ENCODE measurements around the gene CCDC112. TPM values are rescaled to one million over a fixed set of nuclear protein-coding genes. Genes with fewer than 3 reads are reported as not detected.

Gene CCDC112
- total and polyA plus RNA-seq, 2 donors (not counting 3 experiments of a cell fraction or from before 2014, with no cell fraction given): 2.4 to 9.6 TPM

- ChIA-PET POLR2A (no interaction called here), CTCF (no interaction called here)
- H3K79me2 ChIP-seq (ENCODE audit: control insufficient read depth, insufficient read depth, low read length): peaks cover 5% of the 10 kb centered on the region
- BruUV-seq (replicated peaks): no TSS peak
- H3K9me1 ChIP-seq (replicated peaks; ENCODE audit: control insufficient read depth, extremely low read depth, insufficient read depth, low read length): no peaks in the 10 kb centered on the region
- H3K27ac ChIP-seq (ENCODE audit: insufficient read depth, low read depth, low read length): no peak overlapping the region
- TF ChIP-seq, protein P1, sequence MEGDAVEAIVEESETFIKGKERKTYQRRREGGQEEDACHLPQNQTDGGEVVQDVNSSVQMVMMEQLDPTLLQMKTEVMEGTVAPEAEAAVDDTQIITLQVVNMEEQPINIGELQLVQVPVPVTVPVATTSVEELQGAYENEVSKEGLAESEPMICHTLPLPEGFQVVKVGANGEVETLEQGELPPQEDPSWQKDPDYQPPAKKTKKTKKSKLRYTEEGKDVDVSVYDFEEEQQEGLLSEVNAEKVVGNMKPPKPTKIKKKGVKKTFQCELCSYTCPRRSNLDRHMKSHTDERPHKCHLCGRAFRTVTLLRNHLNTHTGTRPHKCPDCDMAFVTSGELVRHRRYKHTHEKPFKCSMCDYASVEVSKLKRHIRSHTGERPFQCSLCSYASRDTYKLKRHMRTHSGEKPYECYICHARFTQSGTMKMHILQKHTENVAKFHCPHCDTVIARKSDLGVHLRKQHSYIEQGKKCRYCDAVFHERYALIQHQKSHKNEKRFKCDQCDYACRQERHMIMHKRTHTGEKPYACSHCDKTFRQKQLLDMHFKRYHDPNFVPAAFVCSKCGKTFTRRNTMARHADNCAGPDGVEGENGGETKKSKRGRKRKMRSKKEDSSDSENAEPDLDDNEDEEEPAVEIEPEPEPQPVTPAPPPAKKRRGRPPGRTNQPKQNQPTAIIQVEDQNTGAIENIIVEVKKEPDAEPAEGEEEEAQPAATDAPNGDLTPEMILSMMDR (IDR thresholded peaks at IDR 0.05; ENCODE audit: extremely low read depth in 1 of 2, insufficient read depth in 1 of 2, low read depth in 1 of 2, low read length in 2 of 2): no peak
- TF ChIP-seq GATA2 (IDR thresholded peaks at IDR 0.05; ENCODE audit: insufficient read depth, insufficient read length, low read depth, low read length): no peak
- TF ChIP-seq EZH2 (IDR thresholded peaks at IDR 0.05; ENCODE audit: borderline replicate concordance, low read depth, low read length, severe bottlenecking): no peak
- TF ChIP-seq FOS (IDR thresholded peaks at IDR 0.05; ENCODE audit: borderline replicate concordance, insufficient read depth, low read length): no peak
- TF ChIP-seq POLR2AphosphoS5 (IDR thresholded peaks at IDR 0.05; ENCODE audit: insufficient read depth, low read depth, low read length): no peak
- TF ChIP-seq MAX (IDR thresholded peaks at IDR 0.05; ENCODE audit: insufficient read depth, insufficient read length): no peak
- TF ChIP-seq MYC (IDR thresholded peaks at IDR 0.05; ENCODE audit: low read depth, low read length): no peak
- no peak for TF ChIP-seq JUN (IDR thresholded peaks at IDR 0.05; ENCODE audit: borderline replicate concordance, insufficient read depth, insufficient read length, low read depth)
- no peak for TF ChIP-seq POLR2A (IDR thresholded peaks at IDR 0.05; ENCODE audit: low read depth, low read length)
- intact Hi-C loops (cut with micrococcal nuclease) (no loop called here), dilution Hi-C loops (cut with MboI; ENCODE audit: extremely low pct_ligation_motif_present, low sequenced_read_pairs) (no loop called here)
- H2AFZ ChIP-seq (ENCODE audit: low read depth, low read length): no peak overlapping the region
- no peak overlapping the region for H3K4me2 ChIP-seq (ENCODE audit: insufficient read depth, low read length)
- no peaks in the 10 kb centered on the region for H3K9me3 ChIP-seq (replicated peaks; ENCODE audit: control insufficient read depth, insufficient read depth, low read length)
- H3K9ac ChIP-seq (replicated peaks; ENCODE audit: extremely low read depth, insufficient read depth, low read length): no peak overlapping the region
- no peaks in the 10 kb centered on the region for H3K4me1 ChIP-seq (ENCODE audit: control insufficient read depth, extremely low read depth, insufficient read depth, low read length)
- H3K27me3 ChIP-seq (ENCODE audit: control insufficient read depth in 2 of 2, insufficient read depth in 2 of 2, low read length in 2 of 2): no peaks in the 10 kb centered on the region
- H4K20me1 ChIP-seq (replicated peaks; ENCODE audit: control insufficient read depth, extremely low read depth, insufficient read depth, low read length): no peaks in the 10 kb centered on the region
- DNase-seq (ENCODE audit: low read depth, low spot score) (no peak), FAIRE-seq (no peak)
- H3K4me3 ChIP-seq (replicated peaks in 1 of 3; ENCODE audit: insufficient read depth in 1 of 3, low read depth in 1 of 3, low read length in 3 of 3): no peak overlapping the region
- no peaks in the 10 kb centered on the region for H3K36me3 ChIP-seq (ENCODE audit: control insufficient read depth in 2 of 2, extremely low read depth in 1 of 2, insufficient read depth in 2 of 2, low read length in 2 of 2)
These were observed 12.4 kb downstream of the CCDC112 start for GRCh38 chr5:115284021-115284420.

Data from endothelial cell of umbilical vein (primary cell).